ENCODE measurements around the gene PNRC1. TPM values are rescaled to one million over a fixed set of nuclear protein-coding genes. Genes with fewer than 3 reads are reported as not detected.

PNRC1 gene
- total RNA-seq, 4 donors from 2014 or later = 97.3 to 176 (median 102) TPM

GRCh38 chr6:89069536-89070163, 10.9 kb upstream of the PNRC1 start:
- H3K27me3 ChIP-seq = no peaks in the 10 kb centered on the region
- H3K4me1 ChIP-seq = no peaks in the 10 kb centered on the region
- TF ChIP-seq CTCF (IDR thresholded peaks at IDR 0.05) (no peak), POLR2A (IDR thresholded peaks at IDR 0.05) (no peak)
- H3K4me3 ChIP-seq = no peak overlapping the region
- H3K36me3 ChIP-seq = no peaks in the 10 kb centered on the region
- H3K27ac ChIP-seq = no peak overlapping the region
- H3K9me3 ChIP-seq = no peaks in the 10 kb centered on the region
- no peak for DNase-seq

- DNase-seq = no peak
- Histone ChIP-seq H3K27ac (no peak overlapping the region), H3K4me1 (no peaks in the 10 kb centered on the region), H3K27me3 (no peaks in the 10 kb centered on the region), H3K4me3 (no peak overlapping the region), H3K9me3 (no peaks in the 10 kb centered on the region), H3K36me3 (no peaks in the 10 kb centered on the region)
- TF ChIP-seq POLR2A (IDR thresholded peaks at IDR 0.05) = no peak
- TF ChIP-seq CTCF (IDR thresholded peaks at IDR 0.05) = no peak
These were observed 9.5 kb upstream of the PNRC1 start for GRCh38 chr6:89071036-89071435.

- DNase-seq = no peak
- H3K9me3 ChIP-seq = no peaks in the 10 kb centered on the region
- H3K4me1 ChIP-seq = no peaks in the 10 kb centered on the region
- TF ChIP-seq POLR2A (IDR thresholded peaks at IDR 0.05) = no peak
- TF ChIP-seq CTCF (IDR thresholded peaks at IDR 0.05) = no peak
- no peak overlapping the region for H3K27ac ChIP-seq
- no peak overlapping the region for H3K4me3 ChIP-seq
- no peaks in the 10 kb centered on the region for H3K27me3 ChIP-seq
- H3K36me3 ChIP-seq = no peaks in the 10 kb centered on the region
These were observed 7.4 kb upstream of the PNRC1 start for GRCh38 chr6:89073014-89073620.

- no peak for TF ChIP-seq POLR2A (IDR thresholded peaks at IDR 0.05)
- TF ChIP-seq CTCF (IDR thresholded peaks at IDR 0.05) = no peak
- no peaks in the 10 kb centered on the region for H3K9me3 ChIP-seq
- no peak for DNase-seq
- no peaks in the 10 kb centered on the region for H3K4me1 ChIP-seq
- no peaks in the 10 kb centered on the region for H3K36me3 ChIP-seq
- H3K27ac ChIP-seq = no peak overlapping the region
- no peaks in the 10 kb centered on the region for H3K27me3 ChIP-seq
- H3K4me3 ChIP-seq = no peak overlapping the region
These were observed 6.7 kb upstream of the PNRC1 start for GRCh38 chr6:89073840-89074239.

- Histone ChIP-seq H3K27ac (peak overlapping the region; percentile 99 to 100 (median 100)), H3K9me3 (no peaks in the 10 kb centered on the region), H3K4me1 (peaks cover 0 to 8% (median 0%) of the 10 kb centered on the region in 4 donors), H3K36me3 (peaks cover 0 to 11% (median 0%) of the 10 kb centered on the region in 3 donors), H3K4me3 (peak overlapping the region; percentile 87 to 100 (median 96)), H3K27me3 (no peaks in the 10 kb centered on the region)
- DNase-seq = peak; percentile 55 to 83 (median 68)
- peak; percentile 42 to 43 for TF ChIP-seq POLR2A (IDR thresholded peaks at IDR 0.05)
- no peak for TF ChIP-seq CTCF (IDR thresholded peaks at IDR 0.05)
These were observed 878 bp upstream of the PNRC1 start for GRCh38 chr6:89079511-89080234.
